Vagina (tissue), 2 donors: Measurements from ENCODE around the gene PPP4R3A.

ENCODE experiments used
- POLR2A ChIP-seq, 2 donors: fragments of 450-650 bp; IDR thresholded peaks; one replicate each; pipeline ENCODE4 v1.6.1; 2017; ENCODE audit warnings: antibody characterized with exemption in 2 of 2, mild to moderate bottlenecking in 2 of 2, moderate library complexity in 2 of 2
- POLR2AphosphoS5 ChIP-seq, 2 donors: sonication (generic); formaldehyde crosslinking; IDR thresholded peaks; one replicate each; pipeline ENCODE4 v1.9.0; 2017; ENCODE audit warnings: antibody characterized with exemption in 2 of 2, mild to moderate bottlenecking in 2 of 2, low read depth in 1 of 2; ENCODE audit not compliant: insufficient read depth in 1 of 2
- TF ChIP-seq, protein P1 (sequence below), 3 experiments: fragments of 450-650 bp in 2 of 3; fragments of 200-600 bp in 1 of 3; sonication (generic) in 1 of 3; IDR thresholded peaks; one replicate each; pipeline ENCODE4 v1.5.1; 2017 to 2019; ENCODE audit warnings: antibody characterized with exemption in 3 of 3, mild to moderate bottlenecking in 2 of 3, moderate library complexity in 2 of 3

DNA sequence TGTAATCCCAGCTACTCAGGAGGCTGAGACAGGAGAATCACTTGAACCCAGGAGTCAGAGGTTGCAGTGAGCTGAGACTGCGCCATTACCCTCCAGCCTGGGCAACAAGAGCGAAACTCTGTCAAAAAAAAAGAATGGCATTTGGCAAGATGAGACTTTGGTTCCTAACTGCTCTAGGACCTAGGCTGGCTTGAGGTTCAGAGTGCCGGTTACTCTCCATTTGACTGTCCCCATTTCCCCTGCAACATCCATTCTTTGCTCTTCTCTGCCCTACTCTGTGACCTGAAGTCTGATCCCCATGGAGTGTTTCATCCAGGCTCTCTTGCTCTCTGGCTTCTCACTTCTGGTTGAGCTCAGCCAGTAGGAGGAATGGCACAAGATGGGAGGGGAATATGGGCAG is 26.2 kb upstream of the PPP4R3A start:
- TF ChIP-seq, protein P1, sequence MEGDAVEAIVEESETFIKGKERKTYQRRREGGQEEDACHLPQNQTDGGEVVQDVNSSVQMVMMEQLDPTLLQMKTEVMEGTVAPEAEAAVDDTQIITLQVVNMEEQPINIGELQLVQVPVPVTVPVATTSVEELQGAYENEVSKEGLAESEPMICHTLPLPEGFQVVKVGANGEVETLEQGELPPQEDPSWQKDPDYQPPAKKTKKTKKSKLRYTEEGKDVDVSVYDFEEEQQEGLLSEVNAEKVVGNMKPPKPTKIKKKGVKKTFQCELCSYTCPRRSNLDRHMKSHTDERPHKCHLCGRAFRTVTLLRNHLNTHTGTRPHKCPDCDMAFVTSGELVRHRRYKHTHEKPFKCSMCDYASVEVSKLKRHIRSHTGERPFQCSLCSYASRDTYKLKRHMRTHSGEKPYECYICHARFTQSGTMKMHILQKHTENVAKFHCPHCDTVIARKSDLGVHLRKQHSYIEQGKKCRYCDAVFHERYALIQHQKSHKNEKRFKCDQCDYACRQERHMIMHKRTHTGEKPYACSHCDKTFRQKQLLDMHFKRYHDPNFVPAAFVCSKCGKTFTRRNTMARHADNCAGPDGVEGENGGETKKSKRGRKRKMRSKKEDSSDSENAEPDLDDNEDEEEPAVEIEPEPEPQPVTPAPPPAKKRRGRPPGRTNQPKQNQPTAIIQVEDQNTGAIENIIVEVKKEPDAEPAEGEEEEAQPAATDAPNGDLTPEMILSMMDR (IDR thresholded peaks at IDR 0.05) = no peak
- TF ChIP-seq POLR2AphosphoS5 (IDR thresholded peaks at IDR 0.05; ENCODE audit: insufficient read depth in 1 of 2, low read depth in 1 of 2) = no peak
- TF ChIP-seq POLR2A (IDR thresholded peaks at IDR 0.05) = no peak
